HepG2 (cell line): Measurements from ENCODE around the gene CYP17A1. TPM values are rescaled to one million over a fixed set of nuclear protein-coding genes. Genes with fewer than 3 reads are reported as not detected.

Experiments used
- AGO2 ChIP-seq: fragments of 200-400 bp; formaldehyde crosslinking; optimal IDR thresholded peaks from 2 replicates; pipeline ENCODE3; 2017; ENCODE audit warnings: mild to moderate bottlenecking, low read depth, low read length, moderate library complexity
- DMAP1 ChIP-seq: IDR thresholded peaks from 2 replicates; pipeline ENCODE4 v1.6.1; 2016
- EZH2 ChIP-seq: conservative IDR thresholded peaks from 2 replicates; pipeline ENCODE4 v1.6.1; 2012; ENCODE audit warnings: mild to moderate bottlenecking, low read depth, low read length, moderate library complexity
- NONO ChIP-seq, 2 experiments: fragments of 450-650 bp in 1 of 2; sonication (generic) in 1 of 2; formaldehyde crosslinking in 1 of 2; IDR thresholded peaks in 1 of 2; conservative IDR thresholded peaks in 1 of 2; 2 replicates each; pipeline versions ENCODE4 v1.6.1 to v1.8.0; 2017 to 2022; ENCODE audit warnings: mild to moderate bottlenecking in 1 of 2, missing genetic modification reagents in 1 of 2, moderate library complexity in 1 of 2
- RFX5 ChIP-seq: IDR thresholded peaks from 2 replicates; pipeline ENCODE4 v1.6.1; 2011; ENCODE audit warnings: low read depth, low read length, improper control_type of control experiment
- SCMH1 ChIP-seq: sonication (generic); formaldehyde crosslinking; IDR thresholded peaks from 2 replicates; pipeline ENCODE4 v1.9.0; 2021; ENCODE audit warnings: missing genetic modification reagents, mild to moderate bottlenecking, borderline replicate concordance
- SIN3B ChIP-seq: fragments of 150-350 bp; IDR thresholded peaks from 2 replicates; pipeline ENCODE4 v1.6.1; 2014; ENCODE audit warnings: low read length
- SIX1 ChIP-seq: sonication (generic); formaldehyde crosslinking; IDR thresholded peaks from 2 replicates; pipeline ENCODE4 v1.4.0; 2020; ENCODE audit warnings: missing genetic modification reagents, borderline replicate concordance
- SOX13 ChIP-seq, 3 experiments: fragments of 450-650 bp in 1 of 3; sonication (generic) in 1 of 3; formaldehyde crosslinking in 1 of 3; IDR thresholded peaks in 2 of 3; conservative IDR thresholded peaks in 1 of 3; 2 replicates each; pipeline versions ENCODE4 v1.5.0 to v1.6.1; 2016 to 2020; ENCODE audit warnings: antibody characterized with exemption in 1 of 3, mild to moderate bottlenecking in 1 of 3, missing compliant biosample characterization in 1 of 3, missing genetic modification reagents in 1 of 3, moderate library complexity in 1 of 3
- TOPORS ChIP-seq: sonication (generic); formaldehyde crosslinking; IDR thresholded peaks from 2 replicates; pipeline ENCODE4 v1.8.0; 2023; ENCODE audit warnings: mild to moderate bottlenecking, missing genetic modification reagents
- ZFP41 ChIP-seq: sonication (generic); formaldehyde crosslinking; IDR thresholded peaks from 2 replicates; pipeline ENCODE4 v1.4.0; 2020; ENCODE audit warnings: mild to moderate bottlenecking, missing genetic modification reagents, borderline replicate concordance
- ZNF782 ChIP-seq: sonication (generic); formaldehyde crosslinking; IDR thresholded peaks from 2 replicates; pipeline ENCODE4 v1.4.0; 2020; ENCODE audit warnings: missing genetic modification reagents, mild to moderate bottlenecking, borderline replicate concordance
- polyA plus RNA-seq, 8 experiments: library from polyadenylated mRNA; depleted of rRNA in 3 of 8; stranded (reverse) in 7 of 8; unstranded in 1 of 8; fragments of >200 nt; fragmentation: Illumina TruSeq in 4 of 8; extraction: Trizol in 4 of 8; gene quantifications; 2 replicates each; pipeline versions ENCODE4 v1.2.1 to v1.2.3, GENCODE V29; 2011 to 2016; ENCODE audit warnings: low read depth in 4 of 8, missing spikeins in 1 of 8, mixed read lengths in 1 of 8; ENCODE audit not compliant: insufficient read depth in 1 of 8
- total RNA-seq, 5 experiments: library from RNA; depleted of rRNA; stranded (reverse); fragments of >200 nt; fragmentation: Illumina TruSeq; extraction: Trizol; gene quantifications; 2 replicates each; pipeline ENCODE4 v1.2.3, GENCODE V29; 2016; ENCODE audit warnings: low read depth in 1 of 5
- TF ChIP-seq, protein P1 (sequence below): sonication (generic); formaldehyde crosslinking; IDR thresholded peaks from 2 replicates; pipeline ENCODE4 v1.4.0; 2020; ENCODE audit warnings: missing genetic modification reagents, mild to moderate bottlenecking, borderline replicate concordance
- TF ChIP-seq, protein P2 (sequence below): sonication (generic); formaldehyde crosslinking; IDR thresholded peaks from 2 replicates; pipeline ENCODE4 v1.5.1; 2020; ENCODE audit warnings: mild to moderate bottlenecking, missing genetic modification reagents, moderate library complexity
- TF ChIP-seq, protein P3 (sequence below): sonication (generic); formaldehyde crosslinking; IDR thresholded peaks from 2 replicates; pipeline ENCODE4 v1.4.0; 2020; ENCODE audit warnings: mild to moderate bottlenecking, missing genetic modification reagents
- TF ChIP-seq, protein P4 (sequence below): sonication (generic); formaldehyde crosslinking; IDR thresholded peaks from 2 replicates; pipeline ENCODE4 v1.4.0; 2020; ENCODE audit warnings: mild to moderate bottlenecking, missing genetic modification reagents
- TF ChIP-seq, protein P5 (sequence below): sonication (generic); formaldehyde crosslinking; IDR thresholded peaks from 2 replicates; pipeline ENCODE4 v1.9.0; 2022; ENCODE audit warnings: low read depth, missing genetic modification reagents

CYP17A1 gene
- total and polyA plus RNA-seq, 2 of the 13 experiments (the other 11 are each of a cell fraction or from before 2014, with no cell fraction given), result 0.13 to 1.1 TPM

DNA sequence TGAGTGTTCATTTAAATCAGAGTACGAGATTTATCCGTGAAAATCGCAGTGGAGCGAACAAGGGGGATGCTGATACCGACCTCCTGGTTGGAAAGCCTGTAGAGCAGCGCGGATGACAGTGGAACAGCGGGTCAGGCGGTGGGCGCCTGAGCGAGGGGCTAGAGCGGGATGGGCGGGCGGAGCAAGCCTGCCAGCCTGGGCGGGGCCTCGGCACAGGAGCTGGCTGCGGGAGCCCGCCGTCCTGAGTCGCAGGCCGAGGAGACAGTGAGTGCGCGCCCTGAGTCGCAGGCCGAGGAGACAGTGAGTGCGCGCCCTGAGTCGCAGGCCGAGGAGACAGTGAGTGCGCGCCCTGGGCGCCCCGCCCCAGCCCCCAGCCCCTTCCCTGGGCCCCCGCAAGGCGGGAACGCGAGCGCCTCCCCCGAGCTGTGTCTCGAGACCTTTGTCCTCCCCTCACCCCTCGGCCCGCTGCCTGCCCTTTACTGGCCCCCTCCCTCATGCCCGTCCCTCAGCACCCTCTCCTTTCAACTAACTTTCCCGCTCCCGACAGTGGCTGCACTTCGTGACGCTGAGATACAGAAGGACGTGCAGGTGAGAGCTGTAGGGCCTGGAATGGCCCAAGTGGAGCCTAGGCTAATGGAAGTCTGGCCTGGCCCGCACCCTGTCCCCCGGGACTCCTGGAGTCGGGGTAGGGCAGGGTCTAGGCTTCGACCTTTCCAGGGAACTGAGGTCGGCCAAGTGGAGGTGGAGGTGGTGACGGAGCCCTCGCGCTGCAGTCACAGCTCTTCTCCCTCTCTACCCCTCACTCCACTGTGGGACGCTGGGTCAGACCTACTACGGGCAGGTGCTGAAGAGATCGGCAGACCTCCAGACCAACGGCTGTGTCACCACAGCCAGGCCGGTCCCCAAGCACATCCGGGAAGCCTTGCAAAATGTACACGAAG, 32.3 kb upstream of the CYP17A1 start, which contains the start of gene AS3MT (continued):
- TF ChIP-seq SCMH1 (CRISPR knock-in tag), result no peak
- TF ChIP-seq, protein P1, sequence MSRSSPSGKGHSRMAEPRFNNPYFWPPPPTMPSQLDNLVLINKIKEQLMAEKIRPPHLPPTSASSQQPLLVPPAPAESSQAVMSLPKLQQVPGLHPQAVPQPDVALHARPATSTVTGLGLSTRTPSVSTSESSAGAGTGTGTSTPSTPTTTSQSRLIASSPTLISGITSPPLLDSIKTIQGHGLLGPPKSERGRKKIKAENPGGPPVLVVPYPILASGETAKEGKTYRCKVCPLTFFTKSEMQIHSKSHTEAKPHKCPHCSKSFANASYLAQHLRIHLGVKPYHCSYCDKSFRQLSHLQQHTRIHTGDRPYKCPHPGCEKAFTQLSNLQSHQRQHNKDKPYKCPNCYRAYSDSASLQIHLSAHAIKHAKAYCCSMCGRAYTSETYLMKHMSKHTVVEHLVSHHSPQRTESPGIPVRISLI (CRISPR knock-in tag), result no peak
- TF ChIP-seq, protein P2, sequence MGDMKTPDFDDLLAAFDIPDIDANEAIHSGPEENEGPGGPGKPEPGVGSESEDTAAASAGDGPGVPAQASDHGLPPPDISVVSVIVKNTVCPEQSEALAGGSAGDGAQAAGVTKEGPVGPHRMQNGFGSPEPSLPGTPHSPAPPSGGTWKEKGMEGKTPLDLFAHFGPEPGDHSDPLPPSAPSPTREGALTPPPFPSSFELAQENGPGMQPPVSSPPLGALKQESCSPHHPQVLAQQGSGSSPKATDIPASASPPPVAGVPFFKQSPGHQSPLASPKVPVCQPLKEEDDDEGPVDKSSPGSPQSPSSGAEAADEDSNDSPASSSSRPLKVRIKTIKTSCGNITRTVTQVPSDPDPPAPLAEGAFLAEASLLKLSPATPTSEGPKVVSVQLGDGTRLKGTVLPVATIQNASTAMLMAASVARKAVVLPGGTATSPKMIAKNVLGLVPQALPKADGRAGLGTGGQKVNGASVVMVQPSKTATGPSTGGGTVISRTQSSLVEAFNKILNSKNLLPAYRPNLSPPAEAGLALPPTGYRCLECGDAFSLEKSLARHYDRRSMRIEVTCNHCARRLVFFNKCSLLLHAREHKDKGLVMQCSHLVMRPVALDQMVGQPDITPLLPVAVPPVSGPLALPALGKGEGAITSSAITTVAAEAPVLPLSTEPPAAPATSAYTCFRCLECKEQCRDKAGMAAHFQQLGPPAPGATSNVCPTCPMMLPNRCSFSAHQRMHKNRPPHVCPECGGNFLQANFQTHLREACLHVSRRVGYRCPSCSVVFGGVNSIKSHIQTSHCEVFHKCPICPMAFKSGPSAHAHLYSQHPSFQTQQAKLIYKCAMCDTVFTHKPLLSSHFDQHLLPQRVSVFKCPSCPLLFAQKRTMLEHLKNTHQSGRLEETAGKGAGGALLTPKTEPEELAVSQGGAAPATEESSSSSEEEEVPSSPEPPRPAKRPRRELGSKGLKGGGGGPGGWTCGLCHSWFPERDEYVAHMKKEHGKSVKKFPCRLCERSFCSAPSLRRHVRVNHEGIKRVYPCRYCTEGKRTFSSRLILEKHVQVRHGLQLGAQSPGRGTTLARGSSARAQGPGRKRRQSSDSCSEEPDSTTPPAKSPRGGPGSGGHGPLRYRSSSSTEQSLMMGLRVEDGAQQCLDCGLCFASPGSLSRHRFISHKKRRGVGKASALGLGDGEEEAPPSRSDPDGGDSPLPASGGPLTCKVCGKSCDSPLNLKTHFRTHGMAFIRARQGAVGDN (CRISPR knock-in tag), result peak; percentile 95
- TF ChIP-seq TOPORS (CRISPR knock-in tag), result 0 out of 2 replicates have a peak, but pooled peaks have one; percentile 37
- TF ChIP-seq AGO2, result peak; percentile 86
- TF ChIP-seq SOX13 (IDR thresholded peaks at IDR 0.05), result no peak
- no peak for TF ChIP-seq SOX13 (CRISPR knock-in tag; conservative IDR thresholded peaks at IDR 0.05 in 1 of 2, IDR thresholded peaks at IDR 0.05 in 1 of 2)
- TF ChIP-seq ZFP41 (CRISPR knock-in tag), result no peak; the same call in 1 of the 2 replicates
- no peak for TF ChIP-seq NONO (IDR thresholded peaks at IDR 0.05)
- TF ChIP-seq NONO (CRISPR knock-in tag; conservative IDR thresholded peaks at IDR 0.05), result peak; percentile 63; the same call in 1 of the 2 replicates
- no peak for TF ChIP-seq EZH2
- no peak for TF ChIP-seq SIN3B
- TF ChIP-seq RFX5, result no peak
- TF ChIP-seq, protein P3, sequence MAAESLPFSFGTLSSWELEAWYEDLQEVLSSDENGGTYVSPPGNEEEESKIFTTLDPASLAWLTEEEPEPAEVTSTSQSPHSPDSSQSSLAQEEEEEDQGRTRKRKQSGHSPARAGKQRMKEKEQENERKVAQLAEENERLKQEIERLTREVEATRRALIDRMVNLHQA (CRISPR knock-in tag), result no peak
- TF ChIP-seq, protein P4, sequence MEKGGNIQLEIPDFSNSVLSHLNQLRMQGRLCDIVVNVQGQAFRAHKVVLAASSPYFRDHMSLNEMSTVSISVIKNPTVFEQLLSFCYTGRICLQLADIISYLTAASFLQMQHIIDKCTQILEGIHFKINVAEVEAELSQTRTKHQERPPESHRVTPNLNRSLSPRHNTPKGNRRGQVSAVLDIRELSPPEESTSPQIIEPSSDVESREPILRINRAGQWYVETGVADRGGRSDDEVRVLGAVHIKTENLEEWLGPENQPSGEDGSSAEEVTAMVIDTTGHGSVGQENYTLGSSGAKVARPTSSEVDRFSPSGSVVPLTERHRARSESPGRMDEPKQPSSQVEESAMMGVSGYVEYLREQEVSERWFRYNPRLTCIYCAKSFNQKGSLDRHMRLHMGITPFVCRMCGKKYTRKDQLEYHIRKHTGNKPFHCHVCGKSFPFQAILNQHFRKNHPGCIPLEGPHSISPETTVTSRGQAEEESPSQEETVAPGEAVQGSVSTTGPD (CRISPR knock-in tag), result 0 out of 2 replicates have a peak, but pooled peaks have one; percentile 40
- TF ChIP-seq, protein P5, sequence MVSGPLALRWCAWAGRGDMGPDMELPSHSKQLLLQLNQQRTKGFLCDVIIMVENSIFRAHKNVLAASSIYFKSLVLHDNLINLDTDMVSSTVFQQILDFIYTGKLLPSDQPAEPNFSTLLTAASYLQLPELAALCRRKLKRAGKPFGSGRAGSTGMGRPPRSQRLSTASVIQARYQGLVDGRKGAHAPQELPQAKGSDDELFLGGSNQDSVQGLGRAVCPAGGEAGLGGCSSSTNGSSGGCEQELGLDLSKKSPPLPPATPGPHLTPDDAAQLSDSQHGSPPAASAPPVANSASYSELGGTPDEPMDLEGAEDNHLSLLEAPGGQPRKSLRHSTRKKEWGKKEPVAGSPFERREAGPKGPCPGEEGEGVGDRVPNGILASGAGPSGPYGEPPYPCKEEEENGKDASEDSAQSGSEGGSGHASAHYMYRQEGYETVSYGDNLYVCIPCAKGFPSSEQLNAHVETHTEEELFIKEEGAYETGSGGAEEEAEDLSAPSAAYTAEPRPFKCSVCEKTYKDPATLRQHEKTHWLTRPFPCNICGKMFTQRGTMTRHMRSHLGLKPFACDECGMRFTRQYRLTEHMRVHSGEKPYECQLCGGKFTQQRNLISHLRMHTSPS, result no peak
- 0 out of 2 replicates have a peak, but pooled peaks have one; percentile 19 for TF ChIP-seq ZNF782 (CRISPR knock-in tag)
- no peak for TF ChIP-seq SIX1
- peak; percentile 58; the same call in 1 of the 2 replicates for TF ChIP-seq DMAP1 (CRISPR knock-in tag)
